Cerebellar cortex (tissue), 1 donor: Measurements from ENCODE around the gene HS3ST3A1.

ENCODE experiments used
- DNase-seq: peaks from one replicate; pipeline ENCODE4 v3.0.0-alpha.2; 2015; ENCODE audit warnings: low spot score

HS3ST3A1 gene

GRCh38 chr17:13491916-13492736 lies 109.6 kb downstream of the HS3ST3A1 start:
- no peak for DNase-seq

- DNase-seq: no peak
Measured at GRCh38 chr17:13491491-13491890, 110.2 kb downstream of the HS3ST3A1 start.

DNA sequence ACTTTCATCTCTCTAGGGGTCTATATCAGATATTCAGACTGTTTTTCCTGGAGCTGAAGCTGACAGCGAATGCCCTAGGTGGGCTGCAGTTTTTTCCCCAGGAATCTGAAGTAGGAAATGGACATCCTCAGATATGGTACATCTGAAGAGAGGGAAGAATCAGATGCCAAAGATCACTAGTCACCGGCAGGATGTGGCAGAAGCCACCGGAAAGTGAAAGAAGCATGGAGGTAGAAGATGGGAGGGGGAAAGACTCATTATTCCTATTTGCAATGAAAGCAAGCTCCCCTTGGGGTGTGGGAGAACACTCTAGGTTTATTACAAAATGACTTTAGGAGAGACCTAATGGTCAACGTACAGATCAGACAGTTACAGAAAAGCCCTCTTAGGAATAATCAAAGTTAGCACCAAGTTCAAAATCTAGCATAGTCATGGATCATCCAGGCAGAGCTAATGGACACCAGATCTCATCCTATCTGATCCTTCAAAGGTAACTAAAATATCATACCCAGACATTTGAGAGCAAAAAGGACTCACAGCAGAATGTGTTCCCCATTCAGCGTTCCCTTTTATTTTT lies 110.7 kb downstream of the HS3ST3A1 start:
- no peak for DNase-seq

DNA sequence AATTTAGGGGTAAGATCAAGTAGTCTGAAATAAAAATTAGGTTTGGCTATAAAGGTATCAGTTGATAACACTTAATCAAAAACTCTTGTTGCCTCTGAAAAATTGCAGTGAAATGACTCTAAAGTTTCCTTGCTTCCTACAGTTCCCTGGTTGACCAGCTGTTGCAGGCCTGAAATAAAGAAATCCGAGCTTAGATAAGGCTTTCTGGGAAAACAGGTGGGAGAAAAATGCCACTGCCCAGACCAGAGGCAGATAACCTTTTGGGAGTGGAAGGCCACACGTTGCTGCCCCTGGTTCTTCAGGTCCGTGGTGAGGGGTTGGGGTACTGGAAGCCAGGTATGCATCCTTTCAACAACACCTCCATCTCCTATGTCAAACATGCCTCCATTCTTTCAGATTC lies 111.3 kb downstream of the HS3ST3A1 start:
- DNase-seq: no peak

DNA sequence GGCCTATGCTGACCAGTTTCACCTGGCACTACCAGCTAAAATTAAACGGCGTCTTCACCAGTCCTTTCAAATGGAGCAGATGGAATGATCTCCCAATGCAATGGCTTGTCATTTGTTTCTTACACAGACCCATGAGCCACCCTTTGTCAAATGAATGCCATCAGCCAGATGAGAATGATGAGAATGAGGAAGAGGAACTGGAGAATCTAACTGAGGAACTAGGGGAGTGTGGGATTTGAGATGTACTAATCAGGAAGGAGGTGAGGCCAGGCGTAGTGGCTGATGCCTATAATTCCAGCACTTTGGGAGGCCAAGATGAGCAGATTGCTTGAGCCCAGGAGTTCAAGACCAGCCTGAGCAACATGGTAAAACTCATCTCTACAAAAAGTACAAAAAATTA lies 116.4 kb downstream of the HS3ST3A1 start:
- no peak for DNase-seq

- DNase-seq: no peak
Measured at GRCh38 chr17:13484020-13484419, 117.7 kb downstream of the HS3ST3A1 start.

DNA sequence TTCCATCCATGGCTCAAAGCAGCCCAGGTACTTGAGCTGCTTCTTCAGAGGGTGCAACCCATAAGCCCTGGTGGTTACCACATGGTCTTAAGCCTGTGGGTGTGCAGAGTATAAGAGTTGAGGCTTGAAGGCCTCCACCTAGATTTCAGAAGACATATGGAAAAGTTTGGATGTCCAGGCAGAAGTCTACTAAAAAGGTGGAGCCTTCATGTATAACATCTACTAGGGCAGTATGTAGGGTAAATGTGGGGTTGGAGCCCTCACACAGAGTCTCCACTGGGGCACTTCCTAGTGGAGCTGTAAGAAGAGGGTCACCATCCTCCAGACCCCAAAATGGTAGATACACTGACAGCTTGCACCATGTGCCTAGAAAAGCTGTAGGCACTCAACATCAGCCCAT lies 120.9 kb downstream of the HS3ST3A1 start:
- DNase-seq: no peak

- no peak for DNase-seq
Measured at GRCh38 chr17:13478326-13478830, 123.4 kb downstream of the HS3ST3A1 start.

GRCh38 chr17:13477180-13477611 lies 124.5 kb downstream of the HS3ST3A1 start:
- no peak for DNase-seq

DNA sequence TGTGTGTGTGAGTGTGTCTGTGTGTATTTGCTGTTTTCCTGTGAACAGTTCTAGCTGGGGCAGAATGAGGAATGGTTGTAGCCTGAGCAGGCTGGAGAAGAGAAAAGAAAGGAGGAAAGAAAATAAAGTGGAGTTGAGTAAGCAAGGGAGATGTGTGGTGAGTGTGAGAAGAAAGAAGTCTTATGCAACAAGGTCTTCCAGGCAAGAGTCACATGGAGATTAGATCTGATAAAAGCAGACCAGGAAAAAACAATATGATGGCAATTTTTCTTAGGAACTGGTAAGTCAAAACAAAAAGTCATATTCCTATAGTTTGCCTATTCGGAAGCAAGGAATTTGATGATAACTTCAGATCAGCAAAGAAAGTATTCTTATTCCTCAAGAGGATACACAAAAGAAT lies 125.0 kb downstream of the HS3ST3A1 start:
- DNase-seq: no peak

GRCh38 chr17:13475574-13476223 lies 126.0 kb downstream of the HS3ST3A1 start:
- no peak for DNase-seq

- DNase-seq: no peak
Measured at GRCh38 chr17:13474073-13474800, 127.5 kb downstream of the HS3ST3A1 start.

DNA sequence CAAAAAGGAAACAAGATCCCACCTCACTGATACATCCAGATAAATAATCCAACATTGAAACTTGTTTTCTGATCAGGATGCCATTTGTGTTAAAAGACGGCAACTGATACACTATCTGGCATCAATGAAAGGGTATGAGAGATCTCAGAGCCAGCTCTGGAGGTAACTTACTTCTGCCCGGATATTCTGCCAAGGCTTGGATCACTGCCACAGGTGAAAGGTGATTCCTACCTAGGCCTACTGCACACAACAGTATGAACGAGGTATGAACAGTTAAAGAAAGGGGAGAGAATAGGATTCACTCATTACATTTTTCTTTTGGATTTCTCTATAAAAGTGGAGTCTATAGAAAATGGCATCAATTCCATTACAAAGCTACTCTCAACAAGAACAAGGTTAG lies 136.1 kb downstream of the HS3ST3A1 start:
- no peak for DNase-seq

DNA sequence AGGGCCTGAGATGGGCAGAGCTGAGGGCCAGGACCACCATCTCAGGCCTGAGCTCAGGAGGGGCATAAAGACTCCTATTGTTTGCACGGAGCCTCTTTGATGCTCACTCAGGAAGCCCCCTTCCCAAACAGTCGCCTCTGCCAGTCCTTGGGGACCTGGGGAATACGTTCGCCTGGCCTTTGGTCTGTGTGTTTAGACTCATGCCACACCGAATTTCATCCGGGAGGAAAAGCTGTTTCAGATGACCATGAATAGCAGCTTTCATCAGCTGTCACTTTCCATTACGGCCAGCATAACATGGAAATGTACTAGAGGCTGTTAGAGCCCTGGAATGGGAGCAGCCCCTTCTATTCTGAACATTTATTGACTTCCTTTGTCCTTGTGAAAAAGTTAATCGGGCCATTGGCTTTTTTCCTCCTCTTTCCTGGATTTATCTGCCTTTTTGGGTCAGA lies 139.0 kb downstream of the HS3ST3A1 start:
- DNase-seq: no peak

GRCh38 chr17:13462146-13462545 lies 139.6 kb downstream of the HS3ST3A1 start:
- DNase-seq: no peak

DNA sequence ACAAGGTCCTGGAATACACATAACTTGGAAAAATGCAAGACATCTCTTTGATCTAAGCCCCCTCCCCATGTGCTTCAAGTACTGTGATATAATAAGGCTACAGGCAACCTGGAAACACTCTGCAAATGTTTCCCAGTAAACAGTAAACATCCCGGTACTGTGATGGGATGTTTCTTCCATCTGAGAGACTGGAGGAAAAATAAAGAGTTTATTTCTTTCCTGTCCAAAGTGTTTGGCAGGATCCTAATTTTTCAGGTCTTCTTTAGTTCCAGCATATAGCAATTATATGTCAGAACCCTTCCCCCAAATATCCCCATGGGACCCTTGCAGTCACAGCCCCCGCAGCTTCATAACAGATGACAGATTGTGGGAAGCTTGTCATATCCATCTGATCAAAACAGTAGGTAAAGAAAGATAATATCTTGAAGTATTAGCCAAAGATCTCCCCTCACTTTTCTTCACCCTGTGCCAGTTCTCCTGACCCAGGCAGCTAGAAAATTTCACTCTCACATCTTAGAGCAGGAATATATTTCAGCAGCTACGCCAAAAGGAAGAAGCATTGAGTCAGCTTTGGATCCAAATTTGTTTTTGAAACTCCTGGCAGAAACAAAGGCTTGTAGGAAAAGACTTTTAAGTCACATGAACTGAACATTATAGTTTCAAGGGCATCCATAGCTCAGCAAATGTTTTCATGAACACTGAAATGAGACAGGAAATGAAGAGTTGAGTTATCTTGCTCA lies 141.3 kb downstream of the HS3ST3A1 start:
- no peak for DNase-seq

DNA sequence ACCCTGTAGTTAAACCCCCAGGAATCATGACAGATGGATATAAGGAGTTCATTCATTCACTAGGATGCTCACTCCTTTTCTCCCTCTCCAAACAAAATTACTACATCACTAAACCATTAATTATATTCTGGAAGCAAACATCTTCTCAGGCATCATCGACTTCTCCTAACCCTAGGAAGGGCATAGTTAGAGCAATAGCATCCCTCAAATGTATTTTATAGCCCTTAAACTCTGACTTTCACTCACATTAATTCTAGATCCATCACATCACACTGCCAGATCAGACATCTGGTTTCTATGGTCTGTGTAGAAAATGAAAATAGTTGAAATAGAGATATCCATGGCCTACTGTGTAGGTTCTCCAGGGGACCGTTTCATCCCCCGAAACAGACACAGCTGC lies 143.9 kb downstream of the HS3ST3A1 start:
- no peak for DNase-seq
